Breast epithelium (tissue), 4 donors: ENCODE measurements around the gene ATP5PO. TPM values are rescaled to one million over a fixed set of nuclear protein-coding genes. Genes with fewer than 3 reads are reported as not detected.

Experiments
- DNase-seq, 2 donors: peaks; one replicate each; pipeline ENCODE4 v3.0.0-alpha.2; 2019; ENCODE audit warnings: low spot score in 2 of 2
- H3K27ac ChIP-seq, 2 donors: fragments of 200-600 bp; sonication (generic) in 1 of 2; one replicate each; pipeline ENCODE4 v1.5.1; 2016 to 2019; ENCODE audit warnings: mild to moderate bottlenecking in 1 of 2
- H3K27me3 ChIP-seq, 2 donors: fragments of 200-600 bp; sonication (generic) in 1 of 2; one replicate each; pipeline versions ENCODE4 v1.5.1 to v1.6.0; 2017 to 2019; ENCODE audit warnings: control low read depth in 1 of 2, mild to moderate bottlenecking in 1 of 2
- H3K36me3 ChIP-seq: fragments of 200-600 bp; one replicate; pipeline ENCODE4 v1.5.1; 2019
- H3K4me1 ChIP-seq, 2 donors: fragments of 200-600 bp; sonication (generic); one replicate each; pipeline ENCODE4 v1.5.1; 2016 to 2019; ENCODE audit warnings: control low read depth in 1 of 2
- H3K4me3 ChIP-seq, 3 donors: fragments of 200-600 bp; sonication (generic); 1 replicate in 2 of 3; 2 replicates in 1 of 3; pipeline ENCODE4 v1.5.1; 2016 to 2019; ENCODE audit warnings: mild to moderate bottlenecking in 3 of 3, moderate library complexity in 2 of 3
- H3K9me3 ChIP-seq, 2 donors: fragments of 200-600 bp; sonication (generic) in 1 of 2; one replicate each; pipeline ENCODE4 v1.5.1; 2016 to 2019; ENCODE audit warnings: control low read depth in 1 of 2
- POLR2A ChIP-seq: fragments of 450-650 bp; IDR thresholded peaks from one replicate; pipeline ENCODE4 v1.6.1; 2016; ENCODE audit warnings: antibody characterized with exemption, mild to moderate bottlenecking, moderate library complexity
- POLR2AphosphoS5 ChIP-seq, 3 donors: sonication (generic); formaldehyde crosslinking; IDR thresholded peaks; one replicate each; pipeline ENCODE4 v1.6.1; 2017; ENCODE audit warnings: antibody characterized with exemption in 3 of 3
- intact Hi-C: fragments of 100-400 bp; cut with DNase I; formaldehyde crosslinking; loops from one replicate; pipeline ENCODE4 v1.15.1; 2023; ENCODE audit warnings: low total_unique reads
- total RNA-seq, 3 donors: library from RNA; depleted of rRNA; stranded (reverse); fragments of >200 nt; gene quantifications; one replicate each; pipeline ENCODE4 v1.1.0, GENCODE V29; 2016
- TF ChIP-seq, protein P1 (sequence below), 3 donors: fragments of 450-650 bp; IDR thresholded peaks; one replicate each; pipeline ENCODE4 v1.5.1; 2016 to 2017; ENCODE audit warnings: antibody characterized with exemption in 3 of 3, mild to moderate bottlenecking in 3 of 3, moderate library complexity in 3 of 3

ATP5PO gene
- total RNA-seq, 3 donors from 2014 or later = 161 to 234 (median 170) TPM

DNA sequence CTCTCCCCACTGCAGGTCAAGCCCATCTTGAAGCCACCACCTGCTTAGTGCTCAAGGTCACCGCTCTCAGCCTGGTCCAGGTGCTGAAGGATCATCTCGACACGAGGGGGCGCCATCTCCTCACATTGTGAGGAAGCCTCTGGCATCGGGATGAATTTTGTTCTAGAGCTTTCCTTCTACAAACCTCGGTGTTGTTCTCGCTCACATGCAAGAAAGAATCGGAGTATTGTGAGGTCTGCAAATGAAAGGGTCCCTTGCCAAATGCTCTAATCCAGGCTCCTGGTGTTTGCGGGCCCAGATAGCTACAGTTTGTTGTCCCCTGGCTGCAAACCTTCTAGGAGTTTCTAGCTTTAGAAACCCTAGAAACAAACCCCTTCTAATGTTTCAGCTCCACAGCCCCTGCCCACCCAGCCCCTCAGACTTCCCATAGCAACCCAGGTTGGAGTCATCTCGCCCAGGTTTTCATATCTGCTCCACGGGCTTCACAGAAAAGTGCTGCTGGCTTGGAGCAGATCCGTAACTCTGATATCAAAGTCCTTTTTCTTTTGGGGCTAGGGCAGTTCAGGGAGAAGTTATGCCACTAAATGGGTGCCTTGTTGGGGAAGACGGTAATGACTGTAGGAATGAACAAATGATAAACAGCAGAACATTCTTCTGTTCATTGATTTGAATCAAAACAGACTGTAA is 8.6 kb upstream of the ATP5PO start:
- intact Hi-C loops = loop anchor here (2.0 kb wide), 1 partner anchor 425 kb away; no protein-coding TSS in a partner anchor
- Histone ChIP-seq H3K27me3 (no peaks in the 10 kb centered on the region), H3K36me3 (no peaks in the 10 kb centered on the region), H3K4me1 (peaks cover 0 to 11% of the 10 kb centered on the region in 2 donors), H3K27ac (peak overlapping the region in 1 of 2 donors; percentile 15), H3K4me3 (no peak overlapping the region), H3K9me3 (no peaks in the 10 kb centered on the region)
- DNase-seq = peak; percentile 71 to 91
- peak in 1 of 3 donors; percentile 51 for TF ChIP-seq POLR2AphosphoS5 (IDR thresholded peaks at IDR 0.05)
- TF ChIP-seq, protein P1, sequence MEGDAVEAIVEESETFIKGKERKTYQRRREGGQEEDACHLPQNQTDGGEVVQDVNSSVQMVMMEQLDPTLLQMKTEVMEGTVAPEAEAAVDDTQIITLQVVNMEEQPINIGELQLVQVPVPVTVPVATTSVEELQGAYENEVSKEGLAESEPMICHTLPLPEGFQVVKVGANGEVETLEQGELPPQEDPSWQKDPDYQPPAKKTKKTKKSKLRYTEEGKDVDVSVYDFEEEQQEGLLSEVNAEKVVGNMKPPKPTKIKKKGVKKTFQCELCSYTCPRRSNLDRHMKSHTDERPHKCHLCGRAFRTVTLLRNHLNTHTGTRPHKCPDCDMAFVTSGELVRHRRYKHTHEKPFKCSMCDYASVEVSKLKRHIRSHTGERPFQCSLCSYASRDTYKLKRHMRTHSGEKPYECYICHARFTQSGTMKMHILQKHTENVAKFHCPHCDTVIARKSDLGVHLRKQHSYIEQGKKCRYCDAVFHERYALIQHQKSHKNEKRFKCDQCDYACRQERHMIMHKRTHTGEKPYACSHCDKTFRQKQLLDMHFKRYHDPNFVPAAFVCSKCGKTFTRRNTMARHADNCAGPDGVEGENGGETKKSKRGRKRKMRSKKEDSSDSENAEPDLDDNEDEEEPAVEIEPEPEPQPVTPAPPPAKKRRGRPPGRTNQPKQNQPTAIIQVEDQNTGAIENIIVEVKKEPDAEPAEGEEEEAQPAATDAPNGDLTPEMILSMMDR (IDR thresholded peaks at IDR 0.05) = peak; percentile 80 to 92 (median 91)
- no peak for TF ChIP-seq POLR2A

DNA sequence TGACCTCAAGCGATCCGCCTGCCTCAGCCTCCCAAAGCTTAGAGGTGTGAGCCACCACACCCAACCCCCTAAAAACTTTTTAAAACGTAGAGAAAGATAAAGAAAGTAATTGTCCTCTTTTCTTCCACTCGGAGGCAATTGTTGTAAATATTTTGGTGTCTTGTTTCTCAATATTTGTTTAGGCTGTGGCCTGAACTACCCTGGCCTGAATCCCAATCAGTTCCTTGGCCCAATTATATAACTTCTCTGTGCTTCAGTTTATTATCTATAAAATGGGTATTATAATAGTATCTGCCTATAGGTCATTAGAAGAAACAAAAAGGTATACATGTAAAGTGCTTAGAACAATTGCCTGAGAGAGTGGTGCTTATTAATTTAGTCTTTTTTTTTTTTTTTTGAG is 1.8 kb upstream of the ATP5PO start:
- no peaks in the 10 kb centered on the region for H3K27me3 ChIP-seq
- H3K36me3 ChIP-seq = no peaks in the 10 kb centered on the region
- H3K4me3 ChIP-seq = no peak overlapping the region
- TF ChIP-seq, protein P1 (IDR thresholded peaks at IDR 0.05) = no peak
- TF ChIP-seq POLR2A = no peak
- TF ChIP-seq POLR2AphosphoS5 (IDR thresholded peaks at IDR 0.05) = no peak
- peaks cover 0 to 11% of the 10 kb centered on the region in 2 donors for H3K4me1 ChIP-seq
- intact Hi-C loops = no loop called here
- no peak overlapping the region for H3K27ac ChIP-seq
- no peak for DNase-seq
- H3K9me3 ChIP-seq = no peaks in the 10 kb centered on the region

DNA sequence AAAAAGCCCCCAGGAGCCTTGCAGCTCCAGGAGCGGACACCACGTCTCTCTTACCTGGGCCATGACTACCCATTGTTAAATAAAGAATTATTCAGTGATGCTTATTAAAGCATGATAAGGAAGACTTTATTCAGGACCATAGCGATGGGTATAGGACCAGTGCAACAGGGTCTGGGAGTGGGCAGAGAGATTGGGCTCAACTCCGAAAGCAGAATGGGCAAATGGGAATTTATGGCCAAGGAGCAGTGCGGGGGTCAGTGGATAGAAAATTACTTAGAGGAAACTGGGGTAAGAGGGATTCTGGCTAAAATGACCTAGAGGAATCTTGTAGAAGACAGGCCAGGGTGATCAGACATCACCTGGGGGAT is 580 bp upstream of the ATP5PO start:
- intact Hi-C loops = no loop called here
- TF ChIP-seq POLR2AphosphoS5 (IDR thresholded peaks at IDR 0.05) (no peak), POLR2A (no peak)
- TF ChIP-seq, protein P1 (IDR thresholded peaks at IDR 0.05) = no peak
- Histone ChIP-seq H3K9me3 (no peaks in the 10 kb centered on the region), H3K4me1 (peaks cover 0 to 11% of the 10 kb centered on the region in 2 donors), H3K27me3 (no peaks in the 10 kb centered on the region), H3K36me3 (peaks cover 3% of the 10 kb centered on the region), H3K27ac (peak overlapping the region; percentile 88 to 91), H3K4me3 (peak overlapping the region; percentile 68 to 94 (median 74))
- no peak for DNase-seq

DNA sequence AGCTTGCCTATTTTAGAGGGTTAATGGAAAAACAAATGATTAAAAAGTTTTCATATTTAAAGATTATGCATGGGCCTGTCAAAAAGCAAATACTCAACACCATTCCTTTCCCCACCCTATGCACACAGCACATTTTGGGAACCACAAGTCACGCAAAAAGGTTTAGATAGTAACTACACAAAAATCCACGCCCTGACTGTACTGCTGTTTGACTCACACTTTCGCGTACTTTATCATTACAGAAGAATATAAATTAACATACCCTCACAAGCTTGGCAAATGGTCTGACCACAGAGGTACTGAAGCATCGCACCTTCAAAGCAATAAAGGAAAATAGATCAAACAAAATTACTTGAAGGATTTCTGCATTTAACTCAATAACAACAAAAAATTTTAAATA is 1.4 kb downstream of the ATP5PO start:
- DNase-seq = no peak
- no peaks in the 10 kb centered on the region for H3K27me3 ChIP-seq
- no peak overlapping the region for H3K27ac ChIP-seq
- no peaks in the 10 kb centered on the region for H3K9me3 ChIP-seq
- no peak overlapping the region for H3K4me3 ChIP-seq
- intact Hi-C loops = no loop called here
- peaks cover 0 to 11% of the 10 kb centered on the region in 2 donors for H3K4me1 ChIP-seq
- peaks cover 7% of the 10 kb centered on the region for H3K36me3 ChIP-seq
- no peak for TF ChIP-seq POLR2A
- no peak for TF ChIP-seq POLR2AphosphoS5 (IDR thresholded peaks at IDR 0.05)
- TF ChIP-seq, protein P1 (IDR thresholded peaks at IDR 0.05) = no peak

DNA sequence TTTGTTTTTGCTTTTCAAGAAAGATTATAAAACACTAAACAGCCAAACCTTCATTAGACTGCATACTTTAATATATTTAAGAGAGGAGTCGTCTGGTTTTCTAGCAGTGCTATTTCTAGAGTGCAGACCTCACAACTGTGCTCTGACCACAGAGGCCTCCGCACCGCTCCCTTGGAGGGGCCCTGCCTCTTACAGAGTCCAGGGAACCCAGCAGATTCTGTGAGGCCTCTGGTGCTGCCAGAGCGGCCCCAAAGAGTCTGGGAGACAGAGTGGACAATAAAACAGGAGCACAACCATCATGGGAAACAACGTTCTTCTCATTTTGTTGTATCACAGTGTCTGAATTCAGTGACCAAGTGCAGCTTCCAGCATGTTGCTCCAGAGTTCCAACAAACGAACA is 5.8 kb downstream of the ATP5PO start:
- Histone ChIP-seq H3K36me3 (peaks cover 10% of the 10 kb centered on the region), H3K9me3 (no peaks in the 10 kb centered on the region), H3K27me3 (no peaks in the 10 kb centered on the region), H3K27ac (no peak overlapping the region), H3K4me3 (no peak overlapping the region), H3K4me1 (peaks cover 0 to 8% of the 10 kb centered on the region in 2 donors)
- intact Hi-C loops = no loop called here
- TF ChIP-seq POLR2A = no peak
- no peak for DNase-seq
